WTC11 (cell line): ENCODE measurements around the gene GATAD2A. TPM values are rescaled to one million over a fixed set of nuclear protein-coding genes. Genes with fewer than 3 reads are reported as not detected.

Source experiments
- ATAC-seq: fragments of 200-7000 bp; cut with Tn5 transposase; 2 replicates; pipeline ENCODE4 v1.10.0; 2021; ENCODE audit warnings: mild to moderate bottlenecking, moderate library complexity
- CTCF ChIA-PET: fragments of 300-600 bp; sonication (Branson Sonifier 250); formaldehyde crosslinking; loops from one replicate; lab custom pipeline; 2021; ENCODE audit warnings: antibody characterized with exemption; lab: Charles Lee
- POLR2A ChIA-PET: fragments of 350-600 bp; sonication (Branson Sonifier 250); formaldehyde crosslinking; loops from one replicate; lab custom pipeline; 2021; ENCODE audit warnings: antibody characterized with exemption; lab: Charles Lee
- DNase-seq: peaks from one replicate; pipeline ENCODE4 v3.0.0; 2021; ENCODE audit warnings: low spot score
- H3K27ac Mint-ChIP-seq: 2 replicates; pipeline ENCODE4 v1.8.0; 2021; ENCODE audit warnings: mixed read lengths
- H3K27me3 Mint-ChIP-seq: 2 replicates; pipeline ENCODE4 v1.8.0; 2021; ENCODE audit warnings: low read depth, mild to moderate bottlenecking, moderate library complexity, mixed read lengths
- H3K36me3 Mint-ChIP-seq: 2 replicates; pipeline ENCODE4 v1.8.0; 2021; ENCODE audit warnings: mixed read lengths
- H3K4me1 Mint-ChIP-seq: 2 replicates; pipeline ENCODE4 v1.8.0; 2022; ENCODE audit warnings: mixed read lengths
- H3K4me3 Mint-ChIP-seq: 2 replicates; pipeline ENCODE4 v1.8.0; 2021; ENCODE audit warnings: mild to moderate bottlenecking, moderate library complexity, mixed read lengths
- H3K9me3 Mint-ChIP-seq: 2 replicates; pipeline ENCODE4 v1.8.0; 2021; ENCODE audit warnings: mixed read lengths
- ARID4B ChIP-seq: sonication (generic); formaldehyde crosslinking; IDR thresholded peaks from 2 replicates; pipeline ENCODE4 v1.8.0; 2023; ENCODE audit warnings: missing genetic modification reagents, mild to moderate bottlenecking, borderline replicate concordance
- CDX4 ChIP-seq: fragments of 250-450 bp; sonication (Bioruptor Pico); IDR thresholded peaks from 2 replicates; pipeline ENCODE4 v1.9.0; 2021; ENCODE audit warnings: moderate library complexity, mild to moderate bottlenecking, inconsistent platforms, borderline replicate concordance
- ERG ChIP-seq: fragments of 250-450 bp; sonication (Bioruptor Pico); IDR thresholded peaks from 2 replicates; pipeline ENCODE4 v1.8.0; 2021; ENCODE audit warnings: mild to moderate bottlenecking
- FOXP4 ChIP-seq: sonication (generic); formaldehyde crosslinking; IDR thresholded peaks from 2 replicates; pipeline ENCODE4 v1.8.0; 2022; ENCODE audit warnings: mild to moderate bottlenecking, missing genetic modification reagents
- MYBL2 ChIP-seq: sonication (generic); formaldehyde crosslinking; IDR thresholded peaks from 2 replicates; pipeline ENCODE4 v1.8.1; 2023; ENCODE audit warnings: mild to moderate bottlenecking, moderate library complexity, missing genetic modification reagents
- RORB ChIP-seq: fragments of 250-450 bp; sonication (Bioruptor Pico); IDR thresholded peaks from 2 replicates; pipeline ENCODE4 v1.9.0; 2021; ENCODE audit warnings: mild to moderate bottlenecking
- SOX15 ChIP-seq: fragments of 250-450 bp; sonication (Bioruptor Pico); IDR thresholded peaks from 2 replicates; pipeline ENCODE4 v1.9.0; 2021; ENCODE audit warnings: mild to moderate bottlenecking
- TCF7 ChIP-seq: sonication (generic); formaldehyde crosslinking; IDR thresholded peaks from 2 replicates; pipeline ENCODE4 v1.8.0; 2022; ENCODE audit warnings: mild to moderate bottlenecking, low read depth, missing genetic modification reagents, moderate library complexity
- USF1 ChIP-seq: sonication (generic); formaldehyde crosslinking; IDR thresholded peaks from 2 replicates; pipeline ENCODE4 v1.8.0; 2022; ENCODE audit warnings: mild to moderate bottlenecking, missing genetic modification reagents
- ZNF138 ChIP-seq: sonication (generic); formaldehyde crosslinking; conservative IDR thresholded peaks from 2 replicates; pipeline ENCODE4 v1.8.1; 2022; ENCODE audit warnings: mild to moderate bottlenecking, moderate library complexity, missing genetic modification reagents
- ZNF263 ChIP-seq: sonication (generic); formaldehyde crosslinking; IDR thresholded peaks from 2 replicates; pipeline ENCODE4 v1.8.1; 2022; ENCODE audit warnings: low read depth, mild to moderate bottlenecking, moderate library complexity, missing genetic modification reagents
- ZNF281 ChIP-seq: sonication (generic); formaldehyde crosslinking; IDR thresholded peaks from 2 replicates; pipeline ENCODE4 v1.8.0; 2023; ENCODE audit warnings: mild to moderate bottlenecking, missing genetic modification reagents
- total RNA-seq: library from RNA; stranded (reverse); gene quantifications from 3 replicates; pipeline ENCODE4 v1.2.3, GENCODE V29; 2021

GATAD2A gene
- total RNA-seq, 1 experiment from 2014 or later, result 209 TPM

- no peak for ATAC-seq
- Mint-ChIP-seq H3K36me3 (0 out of 2 replicates have a peak, but pooled peaks cover 5% of the 10 kb centered on the region), H3K4me1 (peaks cover 60% of the 10 kb centered on the region), H3K9me3 (0 out of 2 replicates have a peak, but pooled peaks cover 4% of the 10 kb centered on the region), H3K27me3 (peaks cover 7% of the 10 kb centered on the region; the same call in 1 of the 2 replicates), H3K4me3 (peak overlapping the region; percentile 50), H3K27ac (peak overlapping the region; percentile 83; the same call in 1 of the 2 replicates)
- ChIA-PET POLR2A (no interaction called here), CTCF (interaction anchor here (0.8 to 2.5 kb wide), 5 partner anchors 42 to 144 kb away, joined by 3 to 11 read pairs (median 7); no protein-coding TSS in a partner anchor)
- no peak for DNase-seq
- TF ChIP-seq CDX4 (CRISPR knock-in tag), result no peak
- no peak for TF ChIP-seq FOXP4 (CRISPR knock-in tag)
- no peak for TF ChIP-seq RORB (CRISPR knock-in tag)
- TF ChIP-seq ZNF263 (CRISPR knock-in tag), result no peak
- no peak for TF ChIP-seq MYBL2
- TF ChIP-seq ZNF138 (CRISPR knock-in tag), result no peak
- TF ChIP-seq ZNF281 (CRISPR knock-in tag), result no peak
- no peak for TF ChIP-seq ERG (CRISPR knock-in tag)
Observed at GRCh38 chr19:19409205-19409604, 3.7 kb downstream of the GATAD2A start.

- DNase-seq (no peak), ATAC-seq (no peak)
- Mint-ChIP-seq H3K27ac (peak overlapping the region; percentile 83; the same call in 1 of the 2 replicates), H3K9me3 (0 out of 2 replicates have a peak, but pooled peaks cover 5% of the 10 kb centered on the region), H3K27me3 (peaks cover 4% of the 10 kb centered on the region; the same call in 1 of the 2 replicates), H3K4me1 (peaks cover 57% of the 10 kb centered on the region), H3K36me3 (0 out of 2 replicates have a peak, but pooled peaks cover 5% of the 10 kb centered on the region), H3K4me3 (peak overlapping the region; percentile 50)
- POLR2A ChIA-PET, result interaction anchor here (1.2 kb wide), 1 partner anchor 49 kb away, joined by 3 read pairs; no protein-coding TSS in a partner anchor
- CTCF ChIA-PET, result interaction anchor here (0.8 to 2.5 kb wide), 6 partner anchors 13 to 145 kb away, joined by 3 to 11 read pairs (median 6); no protein-coding TSS in a partner anchor
- TF ChIP-seq TCF7 (CRISPR knock-in tag) (no peak), USF1 (CRISPR knock-in tag) (no peak), ARID4B (no peak), SOX15 (no peak)
Observed at GRCh38 chr19:19409631-19410030, 4.2 kb downstream of the GATAD2A start.
